Stomach (tissue), 4 donors: Measurements from ENCODE around the gene WFIKKN1.

Experiments
- EP300 ChIP-seq: sonication (generic); formaldehyde crosslinking; IDR thresholded peaks from one replicate; pipeline ENCODE4 v1.6.1; 2017; ENCODE audit warnings: antibody characterized with exemption
- POLR2A ChIP-seq, 4 donors: fragments of 450-650 bp; IDR thresholded peaks; one replicate each; pipeline ENCODE4 v1.6.1; 2016; ENCODE audit warnings: antibody characterized with exemption in 4 of 4, control low read depth in 2 of 4, mild to moderate bottlenecking in 1 of 4, moderate library complexity in 1 of 4
- POLR2AphosphoS5 ChIP-seq, 3 donors: sonication (generic); formaldehyde crosslinking; IDR thresholded peaks; one replicate each; pipeline ENCODE4 v1.6.1; 2016; ENCODE audit warnings: antibody characterized with exemption in 3 of 3

GRCh38 chr16:662597-662996 is 31.8 kb downstream of the WFIKKN1 start:
- TF ChIP-seq POLR2AphosphoS5 (IDR thresholded peaks at IDR 0.05) (no peak), POLR2A (IDR thresholded peaks at IDR 0.05) (no peak), EP300 (no peak)
